Glomerular visceral epithelial cell (primary cell): Measurements from ENCODE around the gene GPA33.
A peak's percentile ranks its signal among the peaks of the same experiment; 100 is the strongest.

Experiments
- DNase-seq: peaks from one replicate; pipeline ENCODE4 v3.0.0-alpha.2; 2016; ENCODE audit errors: extremely low spot score

Gene GPA33

GRCh38 chr1:167117225-167117624 lies 27.0 kb upstream of the GPA33 start:
- DNase-seq = no peak

DNA sequence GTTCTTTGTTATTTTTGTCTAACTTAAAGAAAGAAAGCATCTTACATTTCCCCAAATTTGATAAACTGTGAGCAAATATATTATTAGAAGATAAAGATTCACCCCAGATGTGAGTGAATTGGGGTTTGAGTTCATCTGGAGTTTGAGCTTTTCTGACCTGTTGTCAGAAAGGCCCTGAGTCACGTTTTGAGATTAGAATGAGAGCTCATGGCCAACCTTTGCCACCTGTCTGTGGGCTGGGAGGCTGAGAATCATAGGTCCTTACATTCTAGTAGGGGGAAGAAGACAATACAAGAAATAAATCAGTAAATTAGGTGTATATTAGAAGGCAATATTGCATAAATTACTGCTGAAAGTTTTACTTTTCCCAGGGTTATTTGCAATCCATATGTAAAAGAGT lies 26.0 kb upstream of the GPA33 start:
- DNase-seq = no peak

DNA sequence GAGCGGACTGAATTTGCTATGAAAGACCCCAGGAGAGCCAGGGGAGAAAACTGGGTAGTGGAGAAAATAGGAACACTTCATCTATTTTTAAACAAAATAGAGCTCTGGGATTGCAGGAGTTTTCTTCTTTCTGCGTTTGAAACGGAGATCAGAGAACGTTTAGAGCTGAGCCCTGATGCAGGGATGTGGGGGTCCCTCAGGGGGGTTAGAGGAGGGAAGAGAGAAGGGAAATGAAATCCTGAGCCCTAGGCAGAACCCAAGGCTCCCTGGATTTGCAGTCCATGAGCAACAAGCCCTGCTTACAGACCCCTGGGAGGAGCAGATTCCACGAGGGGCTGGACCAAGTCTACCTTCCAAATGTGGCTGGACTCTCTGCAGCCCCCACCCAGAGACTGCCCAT lies 25.5 kb upstream of the GPA33 start:
- DNase-seq = no peak

DNA sequence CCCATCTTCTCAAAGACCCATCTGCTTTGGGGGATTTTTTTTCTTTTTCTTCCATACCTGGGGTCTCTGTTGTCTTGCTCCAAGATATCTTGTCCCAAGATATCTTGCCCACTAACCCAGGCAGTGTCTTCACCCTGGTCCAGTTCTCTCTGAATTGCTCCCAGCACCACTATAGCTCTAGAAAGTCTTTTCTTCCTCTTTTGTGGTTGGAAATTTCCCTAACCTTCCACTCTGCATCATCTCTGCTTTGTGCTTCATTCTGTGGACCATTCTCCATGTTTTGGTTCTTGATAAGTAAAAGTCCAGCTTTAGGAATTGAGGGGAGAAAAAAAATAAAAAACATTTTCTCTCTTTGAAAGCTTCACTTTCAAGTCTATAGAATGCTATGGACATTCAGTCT lies 24.5 kb upstream of the GPA33 start:
- DNase-seq = no peak

DNA sequence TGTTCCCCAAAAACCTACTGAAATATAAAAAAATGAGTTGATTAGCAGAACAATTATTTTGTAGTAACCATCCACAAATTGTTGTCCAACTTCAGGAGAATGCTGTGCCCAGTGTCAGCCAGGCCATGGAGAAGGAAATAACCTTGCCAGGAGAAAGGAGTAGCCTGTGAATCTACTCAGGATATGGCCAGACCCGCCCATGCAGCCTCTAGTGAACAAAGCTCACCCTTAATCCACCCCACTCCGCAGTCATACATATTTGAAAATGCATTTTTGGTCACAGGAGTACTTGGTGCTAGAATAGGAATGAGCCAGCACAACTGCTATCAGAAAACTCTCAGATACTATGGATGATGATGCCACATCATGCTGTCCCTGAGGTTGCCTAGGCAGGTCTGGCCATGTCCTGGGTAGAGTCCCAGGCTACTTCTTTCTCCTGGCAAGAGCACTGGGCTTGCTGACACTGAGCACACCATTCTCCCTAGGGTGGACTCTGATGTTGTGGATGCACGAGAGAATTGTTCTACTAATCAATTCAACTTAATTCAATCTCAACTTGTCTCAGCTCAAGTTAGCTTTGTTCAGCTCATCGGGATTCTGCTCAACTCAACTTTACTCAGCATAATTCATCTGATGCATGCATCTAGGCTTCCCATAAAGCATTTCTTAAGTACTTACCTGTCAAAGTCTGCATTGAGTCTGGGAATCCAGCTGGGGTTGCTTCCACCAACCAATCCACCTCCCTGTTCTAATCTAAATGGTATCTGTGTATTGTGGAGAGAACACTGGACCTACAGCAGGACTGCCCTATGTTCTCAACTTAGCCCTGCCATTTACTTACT lies 21.9 kb upstream of the GPA33 start:
- DNase-seq = no peak

GRCh38 chr1:167110586-167110985 lies 20.4 kb upstream of the GPA33 start:
- peak; percentile 39 for DNase-seq

DNA sequence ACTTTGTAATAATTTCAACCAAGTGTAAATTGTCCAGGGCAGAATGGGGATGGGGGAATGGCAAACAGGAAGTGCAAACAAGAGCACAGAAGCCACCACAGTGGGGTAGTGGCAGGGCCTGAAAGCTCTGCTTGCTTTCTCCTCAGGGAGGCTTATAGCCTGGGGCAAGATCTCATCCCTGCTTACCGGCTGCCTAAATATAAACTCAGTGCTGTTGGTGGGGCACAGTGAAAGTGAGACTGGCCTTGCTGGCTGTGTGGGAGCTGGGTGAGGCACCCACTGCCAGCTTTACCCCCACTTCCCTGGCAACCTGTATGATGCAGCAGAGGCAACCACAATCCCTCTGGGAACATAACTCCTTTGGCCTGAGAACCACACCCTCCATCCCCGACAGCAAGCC lies 18.9 kb upstream of the GPA33 start:
- no peak for DNase-seq

- peak; percentile 13 for DNase-seq
These were observed 17.3 kb upstream of the GPA33 start for GRCh38 chr1:167107456-167107855.

GRCh38 chr1:167106119-167106461 lies 15.9 kb upstream of the GPA33 start:
- no peak for DNase-seq

DNA sequence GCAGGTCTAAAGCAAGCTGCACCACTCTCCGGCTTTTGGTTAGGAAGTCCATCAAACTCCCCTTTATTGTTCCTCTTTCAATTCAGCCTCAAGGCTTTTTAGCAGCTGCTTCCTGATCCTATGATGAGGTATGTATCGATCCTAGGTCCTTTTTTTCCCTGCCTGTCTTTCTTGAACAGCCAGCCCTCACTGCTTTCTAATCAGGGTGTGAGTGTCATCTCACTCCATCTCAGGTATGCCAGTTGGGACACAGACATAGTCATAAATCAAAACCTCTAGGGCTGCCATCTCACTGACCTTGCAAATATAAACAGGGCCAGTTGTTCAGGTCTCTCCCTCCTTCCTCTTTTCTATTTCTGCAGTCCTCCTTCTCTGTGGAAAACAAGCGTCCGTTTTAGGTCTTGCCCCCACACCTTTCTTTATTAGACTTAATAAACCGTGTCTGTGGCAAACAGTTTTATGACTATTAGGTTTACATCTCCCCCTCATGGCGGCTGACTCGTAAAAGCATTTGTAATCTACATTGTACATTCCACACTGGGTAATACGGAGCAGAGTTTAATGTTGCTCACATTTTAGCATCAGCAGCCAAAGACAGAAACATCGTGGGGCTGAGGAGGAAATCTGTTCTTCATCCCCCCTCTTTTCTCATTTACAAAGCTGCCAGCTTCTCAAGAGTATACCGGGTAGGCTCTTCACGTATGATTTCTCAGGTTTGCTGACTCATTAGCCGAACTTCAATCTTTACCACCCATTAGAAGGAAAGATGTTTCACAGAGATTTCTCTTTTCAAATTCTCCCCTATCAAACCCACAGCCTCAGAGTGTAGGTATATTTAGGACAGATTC lies 15.3 kb upstream of the GPA33 start:
- no peak for DNase-seq

DNA sequence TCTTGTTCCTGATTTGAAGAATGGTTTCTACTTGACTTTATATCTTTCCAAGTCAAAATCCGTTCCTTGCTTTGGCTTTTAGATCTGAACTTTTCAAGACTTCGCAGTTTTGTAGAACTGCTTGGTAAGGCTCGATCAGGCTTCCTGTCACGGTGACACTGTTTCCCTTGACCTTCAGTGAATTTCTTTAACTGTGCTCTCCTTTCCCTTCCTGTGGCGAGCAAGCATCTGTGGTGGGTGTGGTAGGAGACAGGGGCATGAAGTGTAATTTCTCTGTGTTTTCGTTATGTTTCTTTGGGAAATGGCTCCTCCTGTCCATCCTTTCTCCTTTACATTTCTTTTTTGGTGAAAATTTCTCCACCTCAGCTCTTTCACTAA lies 14.1 kb upstream of the GPA33 start:
- DNase-seq = no peak

- no peak for DNase-seq
These were observed 12.9 kb upstream of the GPA33 start for GRCh38 chr1:167102906-167103573.

GRCh38 chr1:167101754-167102153 lies 11.6 kb upstream of the GPA33 start:
- no peak for DNase-seq

DNA sequence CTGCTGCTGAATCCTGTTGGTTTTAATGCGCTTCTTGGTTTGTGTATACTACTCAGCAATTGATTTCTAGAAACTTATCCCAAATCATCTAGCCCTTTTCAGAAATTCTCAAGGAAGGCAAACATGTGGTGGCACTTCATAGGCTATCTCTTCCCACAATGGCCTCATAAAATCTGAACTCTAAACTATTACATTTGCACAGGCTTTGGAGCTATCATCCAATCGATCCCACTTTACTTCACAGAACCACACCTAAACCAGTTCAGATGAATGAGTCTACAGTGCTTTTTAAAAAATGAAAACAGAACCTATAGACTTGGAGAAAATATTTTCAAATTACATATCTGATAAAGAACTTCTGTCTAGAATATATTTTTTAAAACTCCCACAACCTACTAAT lies 10.6 kb upstream of the GPA33 start:
- no peak for DNase-seq

GRCh38 chr1:167099851-167100250 lies 9.7 kb upstream of the GPA33 start:
- no peak for DNase-seq

DNA sequence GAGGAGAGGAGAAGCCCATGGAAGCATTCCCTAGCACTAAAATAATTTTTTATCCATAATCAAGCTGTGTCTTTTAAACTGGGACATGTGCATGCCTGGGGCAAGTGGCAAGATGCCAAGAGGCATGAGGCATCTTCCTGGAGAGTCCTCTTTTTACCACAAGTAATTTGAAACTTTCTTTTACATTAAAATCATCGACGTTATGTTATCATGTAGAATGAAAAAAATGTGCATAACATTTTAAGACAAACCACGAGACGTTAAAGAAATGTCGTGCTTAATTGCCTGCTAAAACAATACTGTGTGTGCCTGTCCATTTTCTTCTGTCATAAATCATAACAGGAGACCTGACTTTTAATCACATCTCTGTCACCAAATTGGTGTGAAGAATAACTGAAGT lies 5.2 kb upstream of the GPA33 start:
- DNase-seq = peak; percentile 74

- DNase-seq = peak; percentile 54
These were observed 4.5 kb upstream of the GPA33 start for GRCh38 chr1:167094690-167095089.

- DNase-seq = no peak
These were observed 3.8 kb upstream of the GPA33 start, which contains the start of gene STYXL2 for GRCh38 chr1:167093846-167094516. Gene STYXL2 (plus strand): TSS chr1:167094075. CDS start chr1:167094850, 775 bp downstream.

- no peak for DNase-seq
These were observed 2.5 kb upstream of the GPA33 start for GRCh38 chr1:167092653-167093052.

DNA sequence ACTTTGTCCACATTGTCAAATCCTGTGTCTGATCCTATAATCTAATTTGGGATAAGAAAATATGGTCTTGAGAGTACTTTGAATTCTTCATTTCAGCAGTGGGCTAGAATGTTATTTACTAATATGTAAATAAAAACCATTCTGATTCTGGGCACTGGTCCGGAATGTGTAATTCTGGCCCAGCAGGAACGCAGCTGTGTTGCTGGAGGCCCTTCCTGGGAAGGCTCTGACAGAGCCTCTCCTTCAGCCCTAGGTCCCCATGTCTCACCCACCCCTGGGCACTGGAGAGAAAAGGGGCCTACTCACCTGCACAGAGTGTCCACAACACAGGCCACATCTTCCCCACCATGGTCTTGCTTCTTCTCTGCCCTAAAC lies 251 bp downstream of the GPA33 start:
- no peak for DNase-seq

- no peak for DNase-seq
These were observed 1.3 kb downstream of the GPA33 start for GRCh38 chr1:167088746-167089417.
